Esophagus squamous epithelium (tissue), 4 donors: ENCODE data around the gene ALPL.

Experiments
- POLR2A ChIP-seq, 4 donors: fragments of 450-650 bp; IDR thresholded peaks; one replicate each; pipeline ENCODE4 v1.6.1; 2017; ENCODE audit warnings: antibody characterized with exemption in 4 of 4, mild to moderate bottlenecking in 4 of 4, moderate library complexity in 3 of 4
- TF ChIP-seq, protein P1 (sequence below), 6 experiments: fragments of 450-650 bp in 4 of 6; fragments of 200-600 bp in 2 of 6; sonication (generic) in 2 of 6; IDR thresholded peaks; one replicate each; pipeline ENCODE4 v1.5.1; 2016 to 2019; ENCODE audit warnings: antibody characterized with exemption in 6 of 6, mild to moderate bottlenecking in 4 of 6, moderate library complexity in 4 of 6

DNA sequence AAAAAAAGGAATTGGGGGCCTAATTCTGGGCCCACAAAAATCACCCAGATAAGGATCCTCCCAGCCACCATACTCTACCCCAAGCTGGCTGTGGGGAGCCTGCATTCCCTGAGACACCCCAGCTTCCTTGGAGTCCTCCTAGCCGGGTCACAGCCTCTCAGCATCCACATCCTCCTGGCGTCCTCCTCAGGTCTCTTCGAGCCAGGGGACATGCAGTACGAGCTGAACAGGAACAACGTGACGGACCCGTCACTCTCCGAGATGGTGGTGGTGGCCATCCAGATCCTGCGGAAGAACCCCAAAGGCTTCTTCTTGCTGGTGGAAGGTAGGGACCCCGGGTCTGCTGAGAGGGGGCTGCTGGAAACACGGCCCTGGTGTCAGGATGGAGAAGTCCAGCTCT is 64.3 kb downstream of the ALPL start:
- TF ChIP-seq, protein P1, sequence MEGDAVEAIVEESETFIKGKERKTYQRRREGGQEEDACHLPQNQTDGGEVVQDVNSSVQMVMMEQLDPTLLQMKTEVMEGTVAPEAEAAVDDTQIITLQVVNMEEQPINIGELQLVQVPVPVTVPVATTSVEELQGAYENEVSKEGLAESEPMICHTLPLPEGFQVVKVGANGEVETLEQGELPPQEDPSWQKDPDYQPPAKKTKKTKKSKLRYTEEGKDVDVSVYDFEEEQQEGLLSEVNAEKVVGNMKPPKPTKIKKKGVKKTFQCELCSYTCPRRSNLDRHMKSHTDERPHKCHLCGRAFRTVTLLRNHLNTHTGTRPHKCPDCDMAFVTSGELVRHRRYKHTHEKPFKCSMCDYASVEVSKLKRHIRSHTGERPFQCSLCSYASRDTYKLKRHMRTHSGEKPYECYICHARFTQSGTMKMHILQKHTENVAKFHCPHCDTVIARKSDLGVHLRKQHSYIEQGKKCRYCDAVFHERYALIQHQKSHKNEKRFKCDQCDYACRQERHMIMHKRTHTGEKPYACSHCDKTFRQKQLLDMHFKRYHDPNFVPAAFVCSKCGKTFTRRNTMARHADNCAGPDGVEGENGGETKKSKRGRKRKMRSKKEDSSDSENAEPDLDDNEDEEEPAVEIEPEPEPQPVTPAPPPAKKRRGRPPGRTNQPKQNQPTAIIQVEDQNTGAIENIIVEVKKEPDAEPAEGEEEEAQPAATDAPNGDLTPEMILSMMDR (IDR thresholded peaks at IDR 0.05): no peak
- TF ChIP-seq POLR2A (IDR thresholded peaks at IDR 0.05): no peak
